Endothelial cell of hepatic sinusoid (primary cell): ENCODE results near the gene BCAP31.
"Not testable (repeated sequence)": the region's sequence is repeated elsewhere in the genome, so short reads cannot be mapped to it uniquely, and the experiment has no call there.

ENCODE experiments used
- in situ Hi-C: cut with HindIII; loops from 2 replicates; pipeline ENCODE4 v1.10.0; 2017; ENCODE audit warnings: low sequenced_read_pairs

The BCAP31 gene

GRCh38 chrX:153696986-153697722 lies 27.0 kb downstream of the BCAP31 start:
- in situ Hi-C loops = not testable (repeated sequence)

- in situ Hi-C loops = not testable (repeated sequence)
Measured at GRCh38 chrX:153696538-153696937, 27.6 kb downstream of the BCAP31 start.

GRCh38 chrX:153696100-153696499 lies 28.1 kb downstream of the BCAP31 start:
- in situ Hi-C loops = no loop called here

- in situ Hi-C loops = no loop called here
Measured at GRCh38 chrX:153694687-153695270, 29.4 kb downstream of the BCAP31 start.

- in situ Hi-C loops = not testable (repeated sequence)
Measured at GRCh38 chrX:153694256-153694655, 29.9 kb downstream of the BCAP31 start.

- in situ Hi-C loops = no loop called here
Measured at GRCh38 chrX:153693216-153694086, 30.7 kb downstream of the BCAP31 start.

GRCh38 chrX:153692611-153693156 lies 31.5 kb downstream of the BCAP31 start:
- in situ Hi-C loops = no loop called here

- in situ Hi-C loops = no loop called here
Measured at GRCh38 chrX:153692003-153692402, 32.2 kb downstream of the BCAP31 start.

GRCh38 chrX:153691032-153691827 lies 33.0 kb downstream of the BCAP31 start:
- in situ Hi-C loops = not testable (repeated sequence)

- in situ Hi-C loops = no loop called here
Measured at GRCh38 chrX:153690466-153690865, 33.7 kb downstream of the BCAP31 start.

- in situ Hi-C loops = no loop called here
Measured at GRCh38 chrX:153689654-153690465, 34.3 kb downstream of the BCAP31 start.

GRCh38 chrX:153688911-153689590 lies 35.1 kb downstream of the BCAP31 start:
- in situ Hi-C loops = no loop called here

GRCh38 chrX:153688506-153688905 lies 35.7 kb downstream of the BCAP31 start:
- in situ Hi-C loops = no loop called here

- in situ Hi-C loops = no loop called here
Measured at GRCh38 chrX:153688071-153688470, 36.1 kb downstream of the BCAP31 start.

- in situ Hi-C loops = no loop called here
Measured at GRCh38 chrX:153687121-153688039, 36.8 kb downstream of the BCAP31 start, which contains the start of gene SLC6A8. Gene SLC6A8, plus strand, starts transcription at chrX:153687926. Its CDS starts 649 bp downstream, at chrX:153688575.

GRCh38 chrX:153686711-153687110 lies 37.5 kb downstream of the BCAP31 start:
- in situ Hi-C loops = no loop called here

GRCh38 chrX:153685751-153686696 lies 38.2 kb downstream of the BCAP31 start:
- in situ Hi-C loops = no loop called here
